Measurements from ENCODE around the gene ERN1.
"Not testable (repeated sequence)": the region's sequence is repeated elsewhere in the genome, so short reads cannot be mapped to it uniquely, and the experiment has no call there.

ERN1 gene

GRCh38 chr17:64129765-64130558, at the start of gene ERN1:
ERN1 (minus strand) TSS chr17:64130144; CDS start chr17:64130029, 115 bp downstream.
- peak; percentile 95 for DNase-seq

GRCh38 chr17:64179024-64179423, 49.1 kb upstream of the ERN1 start:
- not testable (repeated sequence) for DNase-seq

- no peak for DNase-seq
Measured at GRCh38 chr17:64178011-64178825, 48.3 kb upstream of the ERN1 start.

GRCh38 chr17:64177311-64178010, 47.5 kb upstream of the ERN1 start:
- DNase-seq: no peak

GRCh38 chr17:64176556-64176955, 46.6 kb upstream of the ERN1 start:
- DNase-seq: no peak

GRCh38 chr17:64174686-64175456, 44.9 kb upstream of the ERN1 start:
- DNase-seq: no peak

- DNase-seq: no peak
Measured at GRCh38 chr17:64173646-64174045, 43.7 kb upstream of the ERN1 start.

GRCh38 chr17:64172510-64172909, 42.6 kb upstream of the ERN1 start:
- DNase-seq: no peak

- no peak for DNase-seq
Measured at GRCh38 chr17:64171041-64171440, 41.1 kb upstream of the ERN1 start.

GRCh38 chr17:64170286-64170685, 40.3 kb upstream of the ERN1 start:
- no peak for DNase-seq

GRCh38 chr17:64167666-64168065, 37.7 kb upstream of the ERN1 start:
- DNase-seq: not testable (repeated sequence)

GRCh38 chr17:64166876-64167275, 36.9 kb upstream of the ERN1 start:
- no peak for DNase-seq

GRCh38 chr17:64165347-64165746, 35.4 kb upstream of the ERN1 start:
- no peak for DNase-seq

- DNase-seq: no peak
Measured at GRCh38 chr17:64164596-64165285, 34.8 kb upstream of the ERN1 start.

GRCh38 chr17:64163468-64163867, 33.5 kb upstream of the ERN1 start:
- DNase-seq: no peak

- no peak for DNase-seq
Measured at GRCh38 chr17:64162554-64162953, 32.6 kb upstream of the ERN1 start.

GRCh38 chr17:64161380-64162176, 31.6 kb upstream of the ERN1 start:
- no peak for DNase-seq

- no peak for DNase-seq
Measured at GRCh38 chr17:64160378-64160777, 30.4 kb upstream of the ERN1 start.

- DNase-seq: no peak
Measured at GRCh38 chr17:64158831-64159590, 29.1 kb upstream of the ERN1 start.

GRCh38 chr17:64158406-64158805, 28.5 kb upstream of the ERN1 start:
- no peak for DNase-seq

Data from activated CD4-positive, alpha-beta T cell treated with anti-CD3 and anti-CD28 coated beads, Interleukin-2, Interleukin-6, amounts not matched to agents 100 ng/mL and 50 ng/mL, durations not matched to agents 16 hours and 8 hours (primary cell).